ENCODE results near the gene EFNB1. TPM values are rescaled to one million over a fixed set of nuclear protein-coding genes. Genes with fewer than 3 reads are reported as not detected.
A peak's percentile ranks its signal among the peaks of the same experiment; 100 is the strongest.

The EFNB1 gene
- total and polyA plus RNA-seq, 2 donors = 30.5 to 40.1 TPM

- no peak for DNase-seq (ENCODE audit: extremely low spot score)
- 17% methylated on average over 14 of the region's 14 CpGs for WGBS
- no peaks in the 10 kb centered on the region for H3K4me1 ChIP-seq (ENCODE audit: insufficient read depth)
- no peak overlapping the region for H3K4me3 ChIP-seq (ENCODE audit: low read depth, low read length)
- no peak overlapping the region for H3K27ac ChIP-seq (ENCODE audit: low read depth)
- H3K36me3 ChIP-seq (ENCODE audit: insufficient read depth) = no peaks in the 10 kb centered on the region
Measured at GRCh38 chrX:68822641-68823410, 6.0 kb upstream of the EFNB1 start.

DNA sequence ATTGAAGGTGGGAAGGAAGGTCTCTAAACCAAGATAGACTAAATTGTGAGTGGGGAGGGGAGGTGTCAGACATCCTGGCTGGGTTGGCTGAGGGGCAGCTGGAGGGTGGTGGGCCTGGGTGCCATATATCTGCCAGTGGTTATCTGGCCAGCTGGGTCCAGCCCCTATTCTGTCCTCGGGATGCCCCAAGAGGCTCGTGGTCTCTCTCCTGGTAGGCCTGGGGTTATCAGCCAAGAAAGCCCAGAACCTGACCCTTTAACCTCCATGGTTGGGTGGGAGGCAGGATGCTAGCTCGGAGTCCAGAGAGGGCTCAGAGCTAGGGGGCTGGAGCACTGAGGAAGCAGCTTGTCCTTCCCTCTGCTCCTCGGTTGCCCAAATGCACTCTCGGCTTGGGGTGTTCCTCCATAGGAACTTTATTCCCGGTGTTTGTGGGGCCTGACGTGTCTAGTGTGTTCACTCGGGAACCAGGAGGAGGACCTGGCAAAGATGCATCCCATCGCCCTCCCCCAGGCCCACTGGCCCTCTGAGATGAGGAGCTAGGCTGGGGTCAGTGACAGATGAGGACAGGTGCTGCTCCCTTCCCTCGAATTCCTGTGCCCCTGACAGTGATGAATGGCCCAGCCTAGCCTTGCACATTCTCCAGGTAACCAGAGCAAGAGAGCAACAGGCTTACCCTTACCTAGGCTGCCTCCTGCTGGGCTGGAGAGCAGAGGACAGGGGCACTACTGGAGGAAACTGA, 5.2 kb upstream of the EFNB1 start:
- Histone ChIP-seq H3K4me1 (ENCODE audit: insufficient read depth) (no peaks in the 10 kb centered on the region), H3K27ac (ENCODE audit: low read depth) (no peak overlapping the region), H3K36me3 (ENCODE audit: insufficient read depth) (no peaks in the 10 kb centered on the region), H3K4me3 (ENCODE audit: low read depth, low read length) (no peak overlapping the region)
- 89% methylated on average over 10 of the region's 10 CpGs for WGBS
- DNase-seq (ENCODE audit: extremely low spot score) = no peak

DNA sequence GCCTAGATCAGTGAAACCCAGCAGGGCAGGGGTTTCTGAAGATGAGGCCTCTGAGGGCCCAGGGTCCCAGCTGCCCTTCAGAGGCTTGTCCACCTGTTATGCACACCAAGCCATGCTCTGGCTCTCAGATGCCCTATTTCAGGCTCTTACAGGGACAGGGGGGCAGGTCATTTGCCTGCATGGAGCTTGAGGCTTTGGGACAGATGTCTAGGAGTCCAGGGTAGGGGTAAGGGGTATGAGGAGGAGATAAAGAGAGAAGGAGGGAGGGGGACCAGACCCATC, 4.7 kb upstream of the EFNB1 start:
- no peak for DNase-seq (ENCODE audit: extremely low spot score)
- H3K4me3 ChIP-seq (ENCODE audit: low read depth, low read length) = no peak overlapping the region

GRCh38 chrX:68824565-68825125, 4.2 kb upstream of the EFNB1 start:
- H3K4me3 ChIP-seq (ENCODE audit: low read depth, low read length) = no peak overlapping the region
- no peak for DNase-seq (ENCODE audit: extremely low spot score)
- 53% methylated on average over 5 of the region's 5 CpGs for WGBS

More for the DNA sequence above, 4.7 kb upstream of the EFNB1 start:
- Histone ChIP-seq H3K36me3 (ENCODE audit: insufficient read depth) (no peaks in the 10 kb centered on the region), H3K27ac (ENCODE audit: low read depth) (no peak overlapping the region), H3K4me1 (ENCODE audit: insufficient read depth) (no peaks in the 10 kb centered on the region)

DNA sequence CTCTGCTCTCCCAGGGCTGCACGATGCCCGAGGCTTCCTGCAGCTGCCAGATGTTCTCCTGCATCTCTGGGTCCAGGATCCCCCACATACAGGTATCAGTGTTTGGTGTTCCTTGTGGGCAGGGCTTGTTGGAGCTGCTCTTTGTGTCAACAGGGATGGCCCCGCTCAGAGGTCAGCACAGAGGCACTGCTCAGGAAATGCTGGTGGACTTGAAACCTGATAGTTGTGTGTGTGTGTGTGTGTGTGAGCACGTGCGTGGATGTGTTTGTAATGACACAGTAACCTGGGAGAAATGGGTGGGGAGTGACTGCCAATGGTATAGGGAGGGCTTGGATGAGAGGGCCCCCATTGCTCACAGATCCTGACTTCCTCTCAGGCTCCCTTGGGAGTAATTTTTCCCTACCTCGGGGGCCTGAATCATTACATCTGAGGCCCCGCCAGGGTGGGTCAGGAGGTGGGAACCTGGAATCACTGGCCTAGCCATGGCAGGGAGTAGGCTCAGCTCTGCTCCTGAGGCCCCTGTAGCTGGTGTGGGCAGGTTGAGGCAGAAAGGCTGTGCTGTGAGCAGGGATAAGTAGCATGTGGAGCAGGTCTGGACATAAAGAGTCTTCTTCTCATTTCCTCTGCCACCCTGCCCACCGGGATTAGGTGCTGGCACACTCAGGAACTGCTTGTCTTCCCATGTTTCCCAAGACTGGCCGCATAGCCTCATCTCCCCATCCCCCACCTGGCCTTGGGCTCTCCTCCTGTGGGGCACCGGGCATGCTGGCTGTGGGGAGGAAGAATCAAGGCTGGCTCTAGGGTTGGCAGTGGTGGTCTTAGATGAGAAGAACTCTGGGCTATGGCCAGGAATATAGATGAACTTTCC, 2.5 kb upstream of the EFNB1 start:
- no peak for DNase-seq (ENCODE audit: extremely low spot score)
- 75% methylated on average over 10 of the region's 10 CpGs for WGBS
- H3K4me1 ChIP-seq (ENCODE audit: insufficient read depth) = no peaks in the 10 kb centered on the region

More at GRCh38 chrX:68824565-68825125, 4.2 kb upstream of the EFNB1 start:
- Histone ChIP-seq H3K27ac (ENCODE audit: low read depth) (no peak overlapping the region), H3K36me3 (ENCODE audit: insufficient read depth) (no peaks in the 10 kb centered on the region), H3K4me1 (ENCODE audit: insufficient read depth) (no peaks in the 10 kb centered on the region)

GRCh38 chrX:68827256-68827655, 1.6 kb upstream of the EFNB1 start:
- H3K36me3 ChIP-seq (ENCODE audit: insufficient read depth) = no peaks in the 10 kb centered on the region
- no peak for DNase-seq (ENCODE audit: extremely low spot score)
- no peak overlapping the region for H3K4me3 ChIP-seq (ENCODE audit: low read depth, low read length)
- H3K4me1 ChIP-seq (ENCODE audit: insufficient read depth) = no peaks in the 10 kb centered on the region
- no peak overlapping the region for H3K27ac ChIP-seq (ENCODE audit: low read depth)

More for the DNA sequence above, 2.5 kb upstream of the EFNB1 start:
- H3K27ac ChIP-seq (ENCODE audit: low read depth) = no peak overlapping the region
- H3K36me3 ChIP-seq (ENCODE audit: insufficient read depth) = no peaks in the 10 kb centered on the region
- H3K4me3 ChIP-seq (ENCODE audit: low read depth, low read length) = no peak overlapping the region

- Histone ChIP-seq H3K4me1 (ENCODE audit: insufficient read depth) (peaks cover 1% of the 10 kb centered on the region), H3K27ac (ENCODE audit: low read depth) (no peak overlapping the region), H3K36me3 (ENCODE audit: insufficient read depth) (no peaks in the 10 kb centered on the region), H3K4me3 (ENCODE audit: low read depth, low read length) (no peak overlapping the region)
- 3% methylated on average over 35 of the region's 35 CpGs for WGBS
- DNase-seq (ENCODE audit: extremely low spot score) = peak; percentile 64
Measured at GRCh38 chrX:68827848-68828624, 785 bp upstream of the EFNB1 start.

GRCh38 chrX:68829582-68830418, 979 bp downstream of the EFNB1 start:
- peak overlapping the region; percentile 73 for H3K4me3 ChIP-seq (ENCODE audit: low read depth, low read length)
- H3K4me1 ChIP-seq (ENCODE audit: insufficient read depth) = peaks cover 1% of the 10 kb centered on the region
- no peak for DNase-seq (ENCODE audit: extremely low spot score)
- H3K27ac ChIP-seq (ENCODE audit: low read depth) = peak overlapping the region; percentile 83
- WGBS = under 1% methylated on average over 74 of the region's 74 CpGs
- no peaks in the 10 kb centered on the region for H3K36me3 ChIP-seq (ENCODE audit: insufficient read depth)

DNA sequence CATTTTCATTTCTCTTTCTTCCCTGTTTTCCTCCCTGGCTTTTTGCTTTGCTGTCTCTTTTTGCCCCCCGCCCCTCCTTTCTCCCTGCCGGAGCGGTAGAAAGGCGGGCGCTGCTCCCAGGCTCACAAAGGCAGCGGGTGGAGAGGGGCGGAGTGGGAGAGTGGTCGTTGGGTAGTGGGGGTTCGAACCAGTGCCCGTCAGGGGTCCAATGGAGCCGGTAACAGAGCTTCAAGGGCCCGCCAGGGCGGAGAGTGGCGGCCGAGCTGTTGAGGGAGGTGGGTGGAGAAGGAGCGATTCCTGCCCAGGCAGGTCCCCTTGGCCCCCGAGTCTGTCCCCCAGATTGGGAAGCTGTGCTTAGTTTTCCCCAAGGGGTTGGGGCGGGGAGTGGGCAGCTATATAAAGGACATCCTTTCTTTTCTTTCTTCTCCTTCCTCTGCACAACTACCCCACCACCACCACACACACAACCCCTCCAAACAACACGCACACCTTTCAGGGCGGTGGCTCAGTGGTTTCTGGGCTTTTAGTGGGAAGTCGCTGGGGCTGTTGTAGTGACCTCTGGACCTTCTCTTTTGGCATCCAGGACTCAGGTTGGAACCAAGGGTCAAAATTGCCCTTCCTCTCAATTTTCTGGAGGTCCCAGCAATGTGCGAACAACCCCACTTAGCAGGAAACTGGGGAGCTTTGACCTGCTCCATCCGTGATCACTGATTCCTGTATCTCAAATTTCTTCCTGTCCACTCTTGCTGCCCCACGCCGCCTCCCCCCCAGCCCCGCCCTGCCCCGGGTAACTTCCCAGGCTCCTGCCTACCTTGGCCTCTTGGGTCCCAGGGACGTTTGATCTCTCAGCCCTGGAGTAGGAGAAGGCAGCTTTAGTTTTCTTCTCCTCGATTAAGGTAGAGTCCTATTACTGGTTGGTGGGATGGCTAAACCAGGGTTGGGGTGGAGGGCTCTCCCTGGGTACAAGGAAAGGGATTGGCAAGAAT, 1.9 kb downstream of the EFNB1 start:
- Histone ChIP-seq H3K4me3 (ENCODE audit: low read depth, low read length) (peak overlapping the region; percentile 73), H3K27ac (ENCODE audit: low read depth) (peak overlapping the region; percentile 79), H3K36me3 (ENCODE audit: insufficient read depth) (no peaks in the 10 kb centered on the region), H3K4me1 (ENCODE audit: insufficient read depth) (peaks cover 1% of the 10 kb centered on the region)
- no peak for DNase-seq (ENCODE audit: extremely low spot score)
- 6% methylated on average over 29 of the region's 29 CpGs for WGBS

DNA sequence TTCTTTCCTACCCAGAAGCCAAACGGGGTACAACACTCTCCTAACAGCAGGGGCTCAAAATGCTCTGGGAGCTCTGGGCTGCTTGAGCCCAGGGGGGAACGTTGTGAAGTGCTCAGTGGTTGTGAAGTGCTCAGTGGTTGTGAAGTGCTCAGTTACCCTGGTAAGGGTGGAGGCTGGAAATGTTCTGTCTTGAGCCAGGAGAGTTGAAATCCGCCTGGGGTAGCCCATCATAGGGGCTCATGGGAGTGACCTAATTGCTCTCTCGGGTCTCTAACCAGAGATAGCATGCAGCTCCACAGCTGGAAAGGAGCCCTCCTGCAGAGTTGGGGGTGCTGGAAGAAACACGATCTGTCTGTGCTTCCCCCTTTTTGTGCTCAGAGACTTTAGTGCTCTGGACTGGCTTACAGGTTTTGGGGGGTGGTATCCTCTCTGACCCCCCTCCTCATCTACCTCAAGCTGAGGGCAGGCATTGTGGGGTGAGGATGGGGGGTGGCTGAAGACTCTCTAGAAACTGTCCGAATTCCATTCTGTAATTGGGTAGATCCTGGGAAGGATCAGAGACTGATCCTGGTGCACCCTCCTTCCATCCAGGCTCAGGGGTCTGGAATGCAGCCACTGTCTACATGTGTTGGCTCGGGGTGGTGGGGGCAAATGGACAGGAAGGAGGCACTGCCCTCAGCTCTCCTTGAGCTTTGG, 2.7 kb downstream of the EFNB1 start:
- 11% methylated on average over 7 of the region's 7 CpGs for WGBS
- H3K4me1 ChIP-seq (ENCODE audit: insufficient read depth) = peaks cover 1% of the 10 kb centered on the region
- no peaks in the 10 kb centered on the region for H3K36me3 ChIP-seq (ENCODE audit: insufficient read depth)
- H3K4me3 ChIP-seq (ENCODE audit: low read depth, low read length) = peak overlapping the region; percentile 21
- no peak overlapping the region for H3K27ac ChIP-seq (ENCODE audit: low read depth)
- DNase-seq (ENCODE audit: extremely low spot score) = no peak

DNA sequence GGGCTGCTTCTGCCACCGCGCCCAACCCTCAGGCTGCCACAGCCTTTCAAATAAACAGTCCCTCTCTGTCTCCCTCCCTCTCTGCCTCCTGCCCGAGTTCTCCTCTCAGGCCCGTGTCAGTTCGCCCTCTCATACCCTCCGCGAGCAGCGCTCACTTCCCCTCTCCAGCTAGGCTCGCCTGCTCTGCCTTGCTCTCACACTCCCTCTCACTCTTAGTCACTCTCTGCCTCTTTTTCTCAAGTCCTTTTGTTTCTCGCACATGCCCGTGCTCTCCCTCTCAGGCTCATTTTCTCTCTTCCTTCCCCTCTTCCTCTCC, 3.2 kb downstream of the EFNB1 start:
- H3K4me1 ChIP-seq (ENCODE audit: insufficient read depth) = peaks cover 1% of the 10 kb centered on the region
- 1% methylated on average over 10 of the region's 11 CpGs for WGBS
- H3K27ac ChIP-seq (ENCODE audit: low read depth) = no peak overlapping the region
- H3K4me3 ChIP-seq (ENCODE audit: low read depth, low read length) = peak overlapping the region; percentile 21
- H3K36me3 ChIP-seq (ENCODE audit: insufficient read depth) = no peaks in the 10 kb centered on the region
- no peak for DNase-seq (ENCODE audit: extremely low spot score)

Data from urinary bladder (tissue), 4 donors.